HCT116 (cell line): ENCODE data around the gene AAMP. TPM values are rescaled to one million over a fixed set of nuclear protein-coding genes. Genes with fewer than 3 reads are reported as not detected.

Experiments
- ATAC-seq: fragments of 200-7000 bp; cut with Tn5 transposase; 2 replicates; pipeline ENCODE4 v1.9.1; 2020; ENCODE audit warnings: mild to moderate bottlenecking, moderate library complexity
- BruUV-seq: library from RNA; stranded (reverse); fragments of 400-500 nt; replicated peaks from 2 replicates; lab custom pipeline; 2021; lab: Mats Ljungman, UMichigan
- CTCF ChIA-PET: fragments of 300-600 bp; sonication (Branson Sonifier 250); formaldehyde crosslinking; loops from one replicate; lab custom pipeline; 2021; ENCODE audit warnings: antibody characterized with exemption; lab: Charles Lee
- POLR2A ChIA-PET: fragments of 300-600, 350-600 bp; sonication (Branson Sonifier 250); formaldehyde crosslinking; loops from one replicate; lab custom pipeline; 2021; ENCODE audit warnings: antibody characterized with exemption; lab: Charles Lee
- RAD21 ChIA-PET, 2 experiments: fragments of 300-600 bp; sonication (Branson Sonifier 250); formaldehyde crosslinking; loops; one replicate each; lab custom pipeline; 2023; ENCODE audit warnings: low total read pairs in 2 of 2; ENCODE audit not compliant: uncharacterized antibody in 2 of 2, unreplicated experiment in 2 of 2, low non-redundant PET in 1 of 2; lab: Charles Lee
- DNase-seq: peaks from one replicate; pipeline ENCODE4 v3.0.0-alpha.2; 2010; ENCODE audit warnings: low read depth, low spot score
- H2AFZ ChIP-seq: fragments of 200-600 bp; shearing (Covaris generic), sonication (generic); 2 replicates; pipeline ENCODE4 v1.6.1; 2017; ENCODE audit warnings: low read depth, mixed run types, mixed read lengths, antibody characterized with exemption, low read length; ENCODE audit not compliant: poor library complexity, severe bottlenecking
- H3K27ac ChIP-seq: 2 replicates; pipeline ENCODE4 v1.5.1; 2012; ENCODE audit warnings: low read depth, low read length
- H3K27me3 ChIP-seq: fragments of 200-600 bp; sonication (generic); 2 replicates; pipeline ENCODE4 v1.6.1; 2016; ENCODE audit warnings: mixed run types, low read length, mixed read lengths; ENCODE audit not compliant: insufficient read depth
- H3K36me3 ChIP-seq, 2 experiments: fragments of 200-500 bp in 1 of 2; fragments of 200-600 bp in 1 of 2; sonication (Bioruptor generic) in 1 of 2; sonication (generic) in 1 of 2; 2 replicates each; pipeline versions ENCODE4 v1.5.1 to v1.6.1; 2014 to 2016; ENCODE audit warnings: low read length in 2 of 2, inconsistent platforms in 1 of 2, mixed read lengths in 1 of 2, mixed run types in 1 of 2; ENCODE audit not compliant: insufficient read depth in 2 of 2, control insufficient read depth in 1 of 2
- H3K4me1 ChIP-seq, 2 experiments: fragments of 200-600 bp in 1 of 2; sonication (generic) in 1 of 2; 2 replicates each; pipeline versions ENCODE4 v1.5.1 to v1.6.1; 2012 to 2017; ENCODE audit warnings: low read length in 2 of 2, inconsistent platforms in 1 of 2, mild to moderate bottlenecking in 1 of 2, mixed read lengths in 1 of 2, mixed run types in 1 of 2, moderate library complexity in 1 of 2; ENCODE audit not compliant: insufficient read depth in 2 of 2, control insufficient read depth in 1 of 2
- H3K4me2 ChIP-seq: fragments of 200-600 bp; sonication (generic); 2 replicates; pipeline ENCODE4 v1.6.1; 2017; ENCODE audit warnings: mixed run types, low read length, mixed read lengths
- H3K4me3 ChIP-seq, 2 experiments: fragments of 200-600 bp in 1 of 2; sonication (generic) in 1 of 2; replicated peaks in 1 of 2; 2 replicates each; pipeline ENCODE4 v1.5.1; 2011 to 2016; ENCODE audit warnings: low read length in 2 of 2, control low read depth in 1 of 2, low read depth in 1 of 2, mild to moderate bottlenecking in 1 of 2, mixed read lengths in 1 of 2, mixed run types in 1 of 2
- H3K79me2 ChIP-seq: fragments of 200-600 bp; sonication (generic); 2 replicates; pipeline ENCODE4 v1.6.1; 2017; ENCODE audit warnings: mild to moderate bottlenecking, mixed run types, low read length, moderate library complexity, mixed read lengths; ENCODE audit not compliant: insufficient read depth
- H3K9ac ChIP-seq: fragments of 200-600 bp; sonication (generic); 2 replicates; pipeline ENCODE4 v1.6.1; 2016; ENCODE audit warnings: low read length, mixed read lengths
- H3K9me2 ChIP-seq: fragments of 200-600 bp; sonication (generic), shearing (Covaris generic); 2 replicates; pipeline ENCODE4 v1.6.1; 2017; ENCODE audit warnings: mixed run types, mild to moderate bottlenecking, moderate library complexity; ENCODE audit not compliant: insufficient read depth
- H3K9me3 ChIP-seq, 2 experiments: fragments of 200-500 bp in 1 of 2; fragments of 200-600 bp in 1 of 2; sonication (Bioruptor generic) in 1 of 2; sonication (generic) in 1 of 2; 2 replicates each; pipeline ENCODE4 v1.6.1; 2014 to 2017; ENCODE audit warnings: low read length in 2 of 2, mixed read lengths in 2 of 2, inconsistent platforms in 1 of 2, low read depth in 1 of 2, mild to moderate bottlenecking in 1 of 2, mixed run types in 1 of 2, moderate library complexity in 1 of 2; ENCODE audit not compliant: control insufficient read depth in 1 of 2, insufficient read depth in 1 of 2
- H4K20me1 ChIP-seq: fragments of 200-600 bp; sonication (generic), shearing (Covaris generic); 2 replicates; pipeline ENCODE4 v1.6.1; 2017; ENCODE audit warnings: mixed run types, mild to moderate bottlenecking, moderate library complexity; ENCODE audit not compliant: insufficient read depth
- CBX3 ChIP-seq: IDR thresholded peaks from 2 replicates; pipeline ENCODE4 v1.6.1; 2012; ENCODE audit warnings: low read depth
- CEBPB ChIP-seq: IDR thresholded peaks from 2 replicates; pipeline ENCODE4 v1.6.1; 2012; ENCODE audit warnings: low read depth
- EGR1 ChIP-seq: IDR thresholded peaks from 2 replicates; pipeline ENCODE4 v1.6.1; 2012; ENCODE audit warnings: low read depth
- ELF1 ChIP-seq: IDR thresholded peaks from 2 replicates; pipeline ENCODE4 v1.6.1; 2012; ENCODE audit warnings: low read depth, borderline replicate concordance
- FOSL1 ChIP-seq: IDR thresholded peaks from 2 replicates; pipeline ENCODE4 v1.6.1; 2012; ENCODE audit warnings: low read depth
- JUND ChIP-seq: IDR thresholded peaks from 2 replicates; pipeline ENCODE4 v1.6.1; 2012
- RAD21 ChIP-seq: IDR thresholded peaks from 2 replicates; pipeline ENCODE4 v1.6.1; 2012; ENCODE audit warnings: low read depth, mild to moderate bottlenecking
- TCF7L2 ChIP-seq: IDR thresholded peaks from 2 replicates; pipeline ENCODE4 v1.7.0; 2011; ENCODE audit warnings: borderline replicate concordance, inconsistent platforms; ENCODE audit not compliant: insufficient read depth, insufficient read length; ENCODE audit errors: extremely low read depth
- YY1 ChIP-seq: IDR thresholded peaks from 2 replicates; pipeline ENCODE4 v1.6.1; 2011; ENCODE audit warnings: low read length, low read depth, moderate library complexity, mild to moderate bottlenecking; ENCODE audit not compliant: insufficient replicate concordance; ENCODE audit errors: extremely low read depth
- ZFX ChIP-seq: fragments of 450-650 bp; IDR thresholded peaks from 2 replicates; pipeline ENCODE4 v1.6.1; 2017
- ZNF274 ChIP-seq: fragments of 200-500 bp; sonication (Bioruptor generic); IDR thresholded peaks from 2 replicates; pipeline ENCODE4 v1.6.1; 2014; ENCODE audit warnings: mild to moderate bottlenecking, low read depth, low read length, inconsistent platforms
- intact Hi-C: fragments of 100-400 bp; cut with micrococcal nuclease; formaldehyde crosslinking; loops from 2 replicates; pipeline ENCODE4 v1.10.0; 2022
- total RNA-seq: library from RNA; stranded (reverse); gene quantifications from one replicate; pipeline ENCODE4 v1.2.1, GENCODE V29; 2021; ENCODE audit not compliant: unreplicated experiment
- TF ChIP-seq, protein P1 (sequence below), 3 experiments: fragments of 200-600 bp in 1 of 3; sonication (generic) in 1 of 3; IDR thresholded peaks in 2 of 3; conservative IDR thresholded peaks in 1 of 3; 2 replicates each; pipeline ENCODE4 v1.5.1; 2012 to 2017; ENCODE audit warnings: low read depth in 2 of 3, low read length in 2 of 3, antibody characterized with exemption in 1 of 3, borderline replicate concordance in 1 of 3, control low read depth in 1 of 3, mild to moderate bottlenecking in 1 of 3, mixed read lengths in 1 of 3, mixed run types in 1 of 3, moderate library complexity in 1 of 3; ENCODE audit not compliant: insufficient read depth in 1 of 3
- TF ChIP-seq, protein P2 (sequence below): IDR thresholded peaks from 2 replicates; pipeline ENCODE4 v1.6.1; 2012

The AAMP gene
- total RNA-seq, 1 experiment from 2014 or later: 111 TPM

DNA sequence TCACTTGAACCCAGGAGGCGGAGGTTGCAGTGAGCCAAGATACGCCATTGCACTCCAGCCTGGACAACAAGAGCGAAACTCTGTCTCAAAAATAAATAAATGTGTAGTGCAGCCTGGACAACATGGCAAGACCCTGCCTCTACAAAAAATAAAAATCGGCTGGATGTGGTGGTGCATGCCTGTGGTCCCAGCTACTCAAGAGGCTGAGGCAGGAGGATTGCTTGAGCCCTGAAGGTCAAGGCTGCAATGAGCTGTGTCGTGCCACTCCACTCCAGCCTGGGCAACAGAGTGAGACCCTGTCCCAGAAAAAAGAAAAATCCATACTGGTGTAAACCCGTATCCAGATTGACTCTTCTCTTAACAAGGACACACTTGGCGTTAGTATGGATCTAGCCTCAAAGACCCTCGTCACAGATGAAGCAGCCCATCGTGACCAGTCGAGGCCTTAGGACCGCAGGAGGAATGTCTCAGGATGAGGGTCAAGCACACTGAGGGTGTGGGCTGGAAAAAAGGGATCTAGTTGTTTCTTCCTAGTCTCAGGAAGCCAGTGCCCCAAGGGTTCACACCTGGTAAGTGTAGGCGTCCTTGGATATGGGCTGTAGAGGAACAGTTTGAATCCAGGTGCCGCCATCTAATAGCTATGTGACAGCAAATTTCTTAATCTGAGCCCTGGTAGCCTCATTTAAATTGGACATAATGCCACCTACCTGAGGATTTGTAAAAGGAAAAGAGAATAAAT lies 13.2 kb downstream of the AAMP start:
- Histone ChIP-seq H3K4me1 (peaks cover 0 to 5% of the 10 kb centered on the region in 2 experiments; a peak in 1 of 4 replicates), H3K9ac (no peak overlapping the region), H4K20me1 (no peaks in the 10 kb centered on the region), H3K79me2 (no peaks in the 10 kb centered on the region), H2AFZ (no peak overlapping the region), H3K9me2 (no peaks in the 10 kb centered on the region), H3K4me3 (no peak overlapping the region), H3K27me3 (no peaks in the 10 kb centered on the region), H3K36me3 (peaks cover 28 to 29% of the 10 kb centered on the region in 2 experiments; a peak in 3 of 4 replicates), H3K9me3 (no peaks in the 10 kb centered on the region), H3K27ac (0 out of 2 replicates have a peak overlapping the region, but pooled peaks have one; percentile 19), H3K4me2 (no peak overlapping the region)
- ChIA-PET RAD21 (no interaction called here), POLR2A (no interaction called here), CTCF (interaction anchor here (0.6 to 2.5 kb wide), 6 partner anchors 13 to 471 kb away, joined by 3 to 16 read pairs (median 5); partner anchors contain the start of genes AAMP and PNKD)
- intact Hi-C loops: loop anchor here (5.0 kb wide), 1 partner anchor 69 kb away; no protein-coding TSS in a partner anchor
- TF ChIP-seq CBX3 (no peak), YY1 (no peak), ZFX (no peak), JUND (no peak), TCF7L2 (no peak), EGR1 (no peak), ELF1 (no peak), FOSL1 (no peak), CEBPB (no peak), ZNF274 (no peak), RAD21 (no peak)
- TF ChIP-seq, protein P1, sequence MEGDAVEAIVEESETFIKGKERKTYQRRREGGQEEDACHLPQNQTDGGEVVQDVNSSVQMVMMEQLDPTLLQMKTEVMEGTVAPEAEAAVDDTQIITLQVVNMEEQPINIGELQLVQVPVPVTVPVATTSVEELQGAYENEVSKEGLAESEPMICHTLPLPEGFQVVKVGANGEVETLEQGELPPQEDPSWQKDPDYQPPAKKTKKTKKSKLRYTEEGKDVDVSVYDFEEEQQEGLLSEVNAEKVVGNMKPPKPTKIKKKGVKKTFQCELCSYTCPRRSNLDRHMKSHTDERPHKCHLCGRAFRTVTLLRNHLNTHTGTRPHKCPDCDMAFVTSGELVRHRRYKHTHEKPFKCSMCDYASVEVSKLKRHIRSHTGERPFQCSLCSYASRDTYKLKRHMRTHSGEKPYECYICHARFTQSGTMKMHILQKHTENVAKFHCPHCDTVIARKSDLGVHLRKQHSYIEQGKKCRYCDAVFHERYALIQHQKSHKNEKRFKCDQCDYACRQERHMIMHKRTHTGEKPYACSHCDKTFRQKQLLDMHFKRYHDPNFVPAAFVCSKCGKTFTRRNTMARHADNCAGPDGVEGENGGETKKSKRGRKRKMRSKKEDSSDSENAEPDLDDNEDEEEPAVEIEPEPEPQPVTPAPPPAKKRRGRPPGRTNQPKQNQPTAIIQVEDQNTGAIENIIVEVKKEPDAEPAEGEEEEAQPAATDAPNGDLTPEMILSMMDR (IDR thresholded peaks at IDR 0.05 in 2 of 3, conservative IDR thresholded peaks at IDR 0.05 in 1 of 3; ENCODE audit: borderline replicate concordance in 1 of 3, insufficient read depth in 1 of 3, low read depth in 2 of 3, low read length in 2 of 3): no peak
- TF ChIP-seq, protein P2, sequence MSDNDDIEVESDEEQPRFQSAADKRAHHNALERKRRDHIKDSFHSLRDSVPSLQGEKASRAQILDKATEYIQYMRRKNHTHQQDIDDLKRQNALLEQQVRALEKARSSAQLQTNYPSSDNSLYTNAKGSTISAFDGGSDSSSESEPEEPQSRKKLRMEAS: no peak
- ATAC-seq (no peak), DNase-seq (no peak)
- no TSS peak for BruUV-seq
